Medulla oblongata (tissue), 1 donor: ENCODE results near the gene CDH12.
"Not testable (repeated sequence)": the region's sequence is repeated elsewhere in the genome, so short reads cannot be mapped to it uniquely, and the experiment has no call there.

Source experiments
- DNase-seq: peaks from one replicate; pipeline ENCODE4 v3.0.0-alpha.2; 2015; ENCODE audit errors: extremely low spot score

CDH12 gene

DNA sequence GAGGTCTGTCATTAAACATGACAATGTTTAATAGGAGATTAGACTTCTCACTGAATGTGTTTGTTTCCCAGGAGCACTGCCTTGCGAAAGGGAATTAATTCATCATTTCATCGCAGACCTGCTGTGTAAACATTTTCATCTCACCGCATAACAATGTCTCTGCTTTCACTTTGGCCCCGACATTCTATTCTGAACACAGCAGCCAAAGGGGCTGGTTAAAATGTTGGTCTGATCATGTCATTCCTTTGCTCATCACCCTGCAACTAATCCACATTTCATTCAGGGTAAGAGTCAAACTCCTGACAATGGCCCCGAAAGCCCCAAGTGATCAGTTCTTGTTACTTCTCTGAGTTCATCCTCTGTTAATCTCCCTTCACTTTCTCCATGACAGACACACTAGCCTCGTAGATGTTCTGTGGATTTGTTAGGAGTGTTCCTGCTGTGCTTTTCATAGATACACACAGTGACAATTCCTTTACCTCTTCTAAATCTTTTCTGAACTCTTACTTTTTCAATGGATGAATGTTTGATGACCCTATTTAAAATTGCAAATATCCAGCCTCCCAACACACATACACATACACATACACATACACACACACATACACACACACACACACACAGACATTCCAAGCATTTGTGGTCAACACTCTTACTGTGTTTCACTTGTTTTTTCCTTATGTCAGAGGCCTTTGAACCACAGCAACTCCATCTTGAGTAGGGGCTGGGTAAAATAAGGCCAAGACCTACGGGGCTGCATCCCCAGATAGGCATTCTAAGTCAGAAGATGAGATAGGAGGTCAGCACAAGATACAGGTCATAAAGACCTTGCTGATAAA, 688.0 kb downstream of the CDH12 start:
- DNase-seq, result not testable (repeated sequence)

DNA sequence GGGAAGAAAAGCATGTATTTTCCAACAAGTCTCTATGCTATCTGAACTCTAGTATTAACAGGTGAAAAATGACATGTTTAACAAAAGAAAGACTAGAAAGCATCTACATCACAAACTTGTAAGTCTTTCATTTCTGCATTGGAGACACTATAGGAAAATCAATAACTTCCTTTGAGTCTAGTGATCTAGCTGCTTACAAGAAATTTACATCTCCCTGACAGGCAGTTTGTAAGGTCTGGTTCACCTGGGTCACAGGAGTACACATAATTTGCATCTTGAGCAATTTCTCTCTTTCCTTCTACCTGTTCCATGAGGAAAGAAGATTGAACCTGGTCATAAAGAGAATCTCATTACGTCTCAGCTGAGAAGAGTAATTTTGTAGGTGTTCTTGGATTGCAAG, 696.2 kb downstream of the CDH12 start:
- DNase-seq, result not testable (repeated sequence)

GRCh38 chr5:22154779-22155178, 698.4 kb downstream of the CDH12 start:
- DNase-seq, result not testable (repeated sequence)

DNA sequence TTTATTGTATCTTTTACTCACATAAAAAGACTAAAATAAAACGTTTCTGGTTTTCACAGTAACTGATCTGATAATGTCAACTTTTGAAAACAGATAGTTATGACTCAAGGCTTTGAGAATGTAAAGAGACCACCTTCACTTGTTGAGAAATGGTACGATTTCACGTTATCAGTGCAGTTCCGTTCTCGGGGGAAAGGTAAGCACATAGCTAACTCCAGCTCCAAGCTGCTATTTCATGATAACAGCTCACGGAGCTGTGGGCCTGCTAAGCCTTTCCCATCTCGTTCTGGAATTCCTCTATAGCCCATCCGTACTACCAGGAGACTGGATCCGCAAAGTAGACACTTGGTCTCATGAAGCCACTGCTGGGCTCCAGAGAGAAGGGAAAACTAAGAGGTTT, 701.3 kb downstream of the CDH12 start:
- DNase-seq, result not testable (repeated sequence)

GRCh38 chr5:22140418-22140817, 712.7 kb downstream of the CDH12 start:
- DNase-seq, result not testable (repeated sequence)

DNA sequence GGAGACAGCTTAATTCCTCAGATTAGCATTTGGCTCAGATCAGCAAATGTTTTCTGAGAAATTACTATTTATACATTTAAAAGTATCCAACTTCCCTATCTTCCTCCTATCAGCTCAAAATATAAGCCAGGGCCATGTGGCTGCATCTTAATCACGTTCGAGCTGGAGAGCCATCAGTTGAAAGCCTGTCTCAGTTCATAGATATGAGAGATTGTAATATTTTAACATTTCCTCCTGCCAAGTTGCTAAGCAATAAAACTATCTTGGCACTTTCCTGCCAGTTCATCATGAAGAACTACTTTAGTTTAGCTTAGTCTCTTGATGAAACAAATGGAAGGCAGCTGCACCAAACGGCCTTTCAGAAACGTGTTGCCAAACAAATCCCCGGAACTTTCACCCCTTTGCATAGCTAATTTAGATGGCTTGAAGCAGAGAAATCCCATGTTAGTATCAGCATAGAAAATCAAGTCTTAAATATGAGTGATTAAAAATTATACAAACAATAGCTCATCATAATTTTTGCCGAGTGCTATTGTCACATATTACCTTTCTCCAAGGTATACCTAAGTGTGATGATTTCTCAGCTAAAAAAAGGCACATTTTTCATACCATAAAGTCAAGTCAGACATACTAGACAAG, 713.4 kb downstream of the CDH12 start:
- DNase-seq, result not testable (repeated sequence)

DNA sequence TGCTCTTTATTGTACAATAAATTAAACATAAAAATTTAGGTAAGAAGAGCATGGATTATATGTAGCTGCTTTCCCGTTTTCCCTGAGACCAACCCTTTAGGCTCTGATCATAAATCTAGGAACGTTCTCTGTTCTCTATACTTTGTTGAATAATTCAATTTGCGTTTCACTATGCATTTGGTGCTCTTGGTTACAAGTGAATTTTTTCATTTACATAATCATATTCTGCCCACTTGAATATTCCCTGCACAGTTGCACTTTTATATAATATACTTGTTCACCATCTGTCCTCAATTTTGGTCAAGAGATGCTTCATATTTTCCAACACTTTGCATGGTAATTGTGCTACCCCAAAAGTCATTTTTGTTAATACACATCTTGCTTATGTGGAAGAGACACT, 741.8 kb downstream of the CDH12 start:
- DNase-seq, result no peak

- no peak for DNase-seq
These were observed 743.8 kb downstream of the CDH12 start for GRCh38 chr5:22109315-22109714.

- no peak for DNase-seq
These were observed 744.6 kb downstream of the CDH12 start for GRCh38 chr5:22108545-22108944.

DNA sequence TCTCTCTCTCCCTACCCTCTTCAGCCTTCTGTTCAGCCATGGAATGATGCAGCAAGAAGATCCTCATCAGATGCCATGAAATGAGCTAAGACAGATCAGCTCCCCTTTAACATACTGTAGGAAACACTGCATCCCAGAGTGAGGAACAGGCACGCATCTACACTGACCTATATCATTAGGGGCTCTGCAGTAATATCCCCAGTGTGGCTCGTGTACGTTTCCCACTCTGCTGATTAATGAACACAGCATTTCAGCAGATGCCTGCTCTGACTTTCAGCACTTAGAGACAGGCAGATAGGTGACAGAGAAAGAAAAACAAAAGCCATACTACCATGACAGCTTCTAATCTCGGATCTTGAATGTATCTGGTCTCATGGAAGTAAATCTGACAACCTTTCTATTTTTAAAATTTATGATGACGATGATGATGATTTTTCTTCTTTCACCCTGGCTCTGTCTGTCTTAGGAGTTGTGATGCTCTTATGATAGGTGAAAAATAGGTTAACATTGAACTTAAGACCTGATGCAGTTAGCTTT, 750.3 kb downstream of the CDH12 start:
- DNase-seq, result no peak

DNA sequence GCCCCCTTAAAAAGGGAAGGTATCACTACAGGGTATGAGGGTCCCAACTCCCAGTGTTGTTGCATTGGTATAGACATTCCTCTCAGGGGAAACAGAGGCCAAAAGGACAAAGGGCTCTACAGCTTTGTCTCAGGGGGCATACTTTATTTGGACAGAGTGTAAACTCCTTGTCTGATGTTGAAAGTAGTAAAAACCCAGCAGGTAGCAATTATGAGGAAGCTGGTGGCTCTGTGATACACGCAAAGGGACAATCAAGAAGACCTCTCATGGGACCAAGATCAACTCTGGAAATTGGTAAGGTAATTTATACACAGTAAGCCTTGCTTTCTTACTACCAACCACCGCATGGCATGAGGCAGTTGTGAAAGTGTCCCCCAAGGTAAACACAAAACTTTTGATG, 764.6 kb downstream of the CDH12 start:
- DNase-seq, result no peak

- no peak for DNase-seq
These were observed 773.6 kb downstream of the CDH12 start for GRCh38 chr5:22079566-22079965.

DNA sequence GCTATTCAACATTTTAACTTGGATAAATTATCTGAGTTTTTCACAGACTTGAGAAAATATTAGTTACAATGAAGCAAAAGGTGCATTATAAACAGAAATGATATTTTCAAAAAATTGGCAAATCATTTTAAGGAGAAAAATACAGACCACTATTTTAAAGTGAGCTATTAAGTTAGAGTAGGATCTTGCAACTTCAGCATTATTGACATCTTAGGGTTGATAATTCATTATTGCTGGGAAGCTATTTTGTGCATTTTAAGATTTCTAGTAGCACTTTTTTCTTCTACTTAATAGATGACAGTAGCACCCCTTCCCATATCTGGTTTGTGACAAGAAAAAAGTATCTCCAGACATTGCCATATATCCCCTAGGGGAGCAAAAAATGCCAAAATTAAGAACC, 774.1 kb downstream of the CDH12 start:
- no peak for DNase-seq

DNA sequence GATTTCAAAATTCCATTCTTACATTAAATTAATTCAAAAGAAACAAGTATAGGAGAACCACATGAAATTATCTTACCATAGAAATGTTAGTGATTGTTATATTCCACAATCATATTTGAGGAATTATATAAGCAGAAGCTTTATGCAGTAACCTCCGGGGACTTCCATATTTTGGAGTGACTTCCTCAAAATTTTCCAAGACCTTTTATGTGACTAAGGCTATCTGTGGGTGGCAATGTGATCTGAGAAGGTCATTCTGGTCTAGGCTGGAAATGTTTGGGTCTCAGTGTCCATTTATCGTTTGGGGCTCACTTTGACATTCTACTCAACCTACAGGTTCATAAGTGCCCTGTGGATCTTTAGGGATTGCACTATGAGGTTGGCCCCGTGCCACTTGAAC, 776.6 kb downstream of the CDH12 start:
- DNase-seq, result no peak

- no peak for DNase-seq
These were observed 782.9 kb downstream of the CDH12 start for GRCh38 chr5:22070186-22070728.

DNA sequence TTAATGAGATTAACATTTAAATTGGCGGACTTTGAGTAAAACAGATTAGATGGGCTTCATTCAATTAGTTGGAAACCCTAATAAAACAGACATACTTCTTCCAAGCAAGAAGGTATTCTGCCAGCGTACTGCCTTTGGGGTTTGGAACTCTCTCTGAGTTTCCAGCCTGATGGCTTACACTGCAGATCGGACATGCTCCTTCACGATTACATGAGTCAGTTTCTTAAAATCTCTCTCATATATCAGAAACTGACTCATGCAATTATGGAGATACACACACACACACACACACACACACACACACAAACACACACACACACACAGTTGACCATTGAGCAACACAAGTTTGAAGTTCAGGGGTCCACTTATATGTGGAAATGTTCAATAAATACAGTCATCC, 789.4 kb downstream of the CDH12 start:
- DNase-seq, result no peak

DNA sequence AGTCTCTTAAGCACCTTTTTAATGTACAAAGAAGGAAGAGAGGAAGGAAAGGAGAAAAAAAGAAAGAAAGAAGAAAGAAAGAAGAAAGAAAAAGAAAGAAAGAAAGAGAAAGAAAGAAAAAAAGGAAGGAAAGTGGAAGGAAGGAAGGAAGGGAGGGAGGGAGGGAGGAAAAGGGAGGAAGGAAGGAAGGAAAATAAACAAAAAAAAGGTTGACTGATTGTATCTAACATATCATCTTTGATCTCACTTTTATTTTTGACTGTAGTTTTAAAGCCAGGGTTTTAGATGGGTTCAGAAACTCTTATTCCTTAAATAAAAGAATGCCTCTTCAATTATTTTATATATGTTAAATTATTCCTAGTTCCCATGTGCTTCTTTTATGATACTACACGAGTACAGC, 794.5 kb downstream of the CDH12 start:
- no peak for DNase-seq

DNA sequence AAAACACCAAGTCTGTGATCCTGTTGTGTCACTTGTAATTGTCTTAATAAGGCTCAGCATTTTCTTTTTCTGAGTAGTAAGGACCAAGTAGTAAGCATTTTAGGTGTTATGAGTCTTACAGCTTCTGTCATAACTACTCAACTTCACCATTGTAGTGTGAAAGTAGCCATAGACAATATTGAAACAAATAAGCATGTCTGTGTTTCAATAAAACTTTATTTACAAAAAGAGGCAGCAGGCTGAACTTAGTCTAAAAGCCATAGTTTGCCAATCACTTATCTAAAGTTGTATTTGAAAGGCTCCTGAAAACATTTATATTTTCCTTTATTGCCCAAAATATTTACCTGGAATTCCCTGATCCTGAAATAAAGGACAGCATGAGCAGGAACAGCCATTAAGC, 796.1 kb downstream of the CDH12 start:
- DNase-seq, result no peak

GRCh38 chr5:22056601-22057000, 796.5 kb downstream of the CDH12 start:
- DNase-seq, result no peak

DNA sequence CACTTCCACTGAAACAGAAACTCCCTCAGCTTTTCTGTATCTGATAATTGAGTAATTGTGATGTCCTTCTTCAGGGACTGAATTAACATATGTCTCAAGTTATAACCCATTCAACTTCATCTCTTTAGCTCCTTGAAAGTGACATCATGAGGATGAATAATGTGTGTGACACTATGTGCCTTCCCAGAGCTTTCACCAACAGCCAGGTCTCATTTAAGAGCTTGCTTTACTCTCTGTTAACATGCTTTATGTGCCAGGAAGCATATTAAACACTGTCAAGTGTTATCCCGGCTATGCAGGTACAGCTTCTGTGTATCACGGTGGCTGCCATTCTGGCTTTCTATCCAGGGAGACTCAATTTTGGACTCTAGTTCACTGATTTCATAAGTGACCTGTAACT, 799.9 kb downstream of the CDH12 start:
- DNase-seq, result no peak

GRCh38 chr5:22051881-22052280, 801.3 kb downstream of the CDH12 start:
- no peak for DNase-seq

DNA sequence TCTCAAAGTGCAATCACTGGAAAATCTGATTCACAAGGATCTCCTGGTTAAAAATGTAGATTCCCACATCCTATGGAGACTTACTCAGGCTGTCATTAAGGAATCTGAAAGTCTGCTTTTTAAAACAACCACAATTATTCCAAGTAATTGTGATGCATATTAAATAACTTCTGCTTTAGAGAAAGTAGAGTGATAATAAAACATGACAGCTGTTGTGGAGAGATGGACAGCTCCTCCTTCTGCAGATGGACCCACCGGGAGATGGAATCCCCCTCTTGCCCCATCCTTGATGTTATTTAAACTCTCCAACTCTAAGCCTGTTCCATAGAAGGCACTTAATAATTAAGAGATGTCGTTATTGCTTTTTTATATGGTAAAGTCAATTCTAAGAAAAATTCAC, 802.2 kb downstream of the CDH12 start:
- no peak for DNase-seq

- DNase-seq, result no peak
These were observed 808.9 kb downstream of the CDH12 start for GRCh38 chr5:22044229-22044628.
